ENCODE data around the gene C10orf90. TPM values are rescaled to one million over a fixed set of nuclear protein-coding genes. Genes with fewer than 3 reads are reported as not detected.

The C10orf90 gene
- total and polyA plus RNA-seq, 2 donors: 0.27 to 0.38 TPM

DNA sequence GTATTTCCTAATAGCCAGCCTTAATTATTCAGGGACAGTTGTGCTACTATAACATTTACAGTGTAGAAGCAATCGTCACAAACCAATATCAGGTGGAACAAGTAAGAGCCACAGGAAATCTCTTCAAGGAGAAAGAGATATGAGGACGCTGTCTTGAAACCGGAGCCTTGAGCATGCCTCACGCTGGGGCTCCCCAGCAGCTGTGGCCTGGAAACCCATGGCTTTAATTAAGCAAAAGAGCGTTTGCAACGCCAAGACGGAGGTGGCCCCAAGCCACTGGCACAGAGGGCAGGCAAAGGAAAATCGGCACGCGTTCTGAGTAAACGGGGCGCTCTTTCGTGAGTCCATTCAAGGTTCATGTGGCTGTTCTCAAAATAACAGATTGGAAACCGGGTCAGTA lies 84.4 kb downstream of the C10orf90 start:
- no peaks in the 10 kb centered on the region for H3K27me3 ChIP-seq (ENCODE audit: control insufficient read depth in 2 of 2, insufficient read depth in 1 of 2, low read length in 1 of 2)
- no peak overlapping the region for H3K4me3 ChIP-seq (ENCODE audit: low read length in 2 of 2)
- no peaks in the 10 kb centered on the region for H3K9me3 ChIP-seq (ENCODE audit: control insufficient read depth in 2 of 2, insufficient read depth in 1 of 2, low read length in 1 of 2)
- H3K4me1 ChIP-seq (ENCODE audit: control insufficient read depth in 2 of 2, insufficient read depth in 2 of 2, low read length in 2 of 2): no peaks in the 10 kb centered on the region
- 90% methylated on average over 14 of the region's 14 CpGs for WGBS
- no peaks in the 10 kb centered on the region for H3K36me3 ChIP-seq (ENCODE audit: control insufficient read depth in 2 of 2, insufficient read depth in 2 of 2, low read length in 1 of 2)
- DNase-seq (ENCODE audit: low read depth in 6 of 9, low spot score in 9 of 9): no peak
- H3K27ac ChIP-seq (ENCODE audit: low read depth in 1 of 2, low read length in 1 of 2): no peak overlapping the region

GRCh38 chr10:126585249-126586017 lies 85.1 kb downstream of the C10orf90 start:
- no peak for DNase-seq (ENCODE audit: low read depth in 6 of 9, low spot score in 9 of 9)
- WGBS: 85% methylated on average over 6 of the region's 6 CpGs
- no peaks in the 10 kb centered on the region for H3K9me3 ChIP-seq (ENCODE audit: control insufficient read depth in 2 of 2, insufficient read depth in 1 of 2, low read length in 1 of 2)
- no peaks in the 10 kb centered on the region for H3K36me3 ChIP-seq (ENCODE audit: control insufficient read depth in 2 of 2, insufficient read depth in 2 of 2, low read length in 1 of 2)
- no peaks in the 10 kb centered on the region for H3K27me3 ChIP-seq (ENCODE audit: control insufficient read depth in 2 of 2, insufficient read depth in 1 of 2, low read length in 1 of 2)
- no peaks in the 10 kb centered on the region for H3K4me1 ChIP-seq (ENCODE audit: control insufficient read depth in 2 of 2, insufficient read depth in 2 of 2, low read length in 2 of 2)
- H3K4me3 ChIP-seq (ENCODE audit: low read length in 2 of 2): no peak overlapping the region
- no peak overlapping the region for H3K27ac ChIP-seq (ENCODE audit: low read depth in 1 of 2, low read length in 1 of 2)

- Histone ChIP-seq H3K9me3 (ENCODE audit: control insufficient read depth in 2 of 2, insufficient read depth in 1 of 2, low read length in 1 of 2) (no peaks in the 10 kb centered on the region), H3K4me1 (ENCODE audit: control insufficient read depth in 2 of 2, insufficient read depth in 2 of 2, low read length in 2 of 2) (no peaks in the 10 kb centered on the region), H3K27me3 (ENCODE audit: control insufficient read depth in 2 of 2, insufficient read depth in 1 of 2, low read length in 1 of 2) (no peaks in the 10 kb centered on the region), H3K4me3 (ENCODE audit: low read length in 2 of 2) (no peak overlapping the region), H3K27ac (ENCODE audit: low read depth in 1 of 2, low read length in 1 of 2) (no peak overlapping the region), H3K36me3 (ENCODE audit: control insufficient read depth in 2 of 2, insufficient read depth in 2 of 2, low read length in 1 of 2) (no peaks in the 10 kb centered on the region)
- 78% methylated on average over 3 of the region's 3 CpGs for WGBS
- DNase-seq (ENCODE audit: low read depth in 6 of 9, low spot score in 9 of 9): no peak
These were observed 85.7 kb downstream of the C10orf90 start for GRCh38 chr10:126584836-126585235.

DNA sequence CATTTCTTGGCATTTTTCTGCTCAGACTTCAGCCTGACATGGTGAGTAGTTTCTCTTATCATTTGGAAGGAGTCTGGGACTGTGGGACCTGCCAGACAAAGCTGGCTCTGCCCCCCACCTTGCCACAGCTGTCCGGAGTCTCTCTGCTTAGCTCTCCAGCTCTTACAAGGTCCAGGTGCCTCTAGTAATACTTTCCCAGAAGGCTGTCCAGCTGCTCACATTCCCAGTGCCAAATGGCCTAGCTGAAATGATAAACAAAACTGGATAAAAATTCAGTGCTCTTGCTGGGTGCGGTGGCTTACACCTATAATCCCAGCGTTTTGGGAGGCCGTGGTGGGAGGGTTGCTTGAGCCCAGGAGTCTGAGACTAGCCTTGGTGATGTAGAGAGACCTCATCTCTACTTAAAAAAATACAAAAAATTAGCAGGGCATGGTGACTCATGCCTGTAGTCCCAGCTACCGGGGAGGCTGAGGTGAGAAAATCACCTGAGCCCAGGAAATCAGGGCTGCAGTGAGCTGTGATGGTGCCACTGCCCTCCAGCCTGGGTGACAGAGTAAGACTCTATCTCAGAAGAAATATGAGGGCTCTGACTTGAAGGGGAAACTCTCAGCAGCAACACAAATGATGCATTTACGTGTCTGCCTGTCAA lies 86.8 kb downstream of the C10orf90 start:
- Histone ChIP-seq H3K27me3 (ENCODE audit: control insufficient read depth in 2 of 2, insufficient read depth in 1 of 2, low read length in 1 of 2) (no peaks in the 10 kb centered on the region), H3K4me1 (ENCODE audit: control insufficient read depth in 2 of 2, insufficient read depth in 2 of 2, low read length in 2 of 2) (no peaks in the 10 kb centered on the region), H3K27ac (ENCODE audit: low read depth in 1 of 2, low read length in 1 of 2) (no peak overlapping the region), H3K9me3 (ENCODE audit: control insufficient read depth in 2 of 2, insufficient read depth in 1 of 2, low read length in 1 of 2) (no peaks in the 10 kb centered on the region), H3K36me3 (ENCODE audit: control insufficient read depth in 2 of 2, insufficient read depth in 2 of 2, low read length in 1 of 2) (no peaks in the 10 kb centered on the region), H3K4me3 (ENCODE audit: low read length in 2 of 2) (no peak overlapping the region)
- DNase-seq (ENCODE audit: low read depth in 6 of 9, low spot score in 9 of 9): no peak
- WGBS: 86% methylated on average over 6 of the region's 6 CpGs

DNA sequence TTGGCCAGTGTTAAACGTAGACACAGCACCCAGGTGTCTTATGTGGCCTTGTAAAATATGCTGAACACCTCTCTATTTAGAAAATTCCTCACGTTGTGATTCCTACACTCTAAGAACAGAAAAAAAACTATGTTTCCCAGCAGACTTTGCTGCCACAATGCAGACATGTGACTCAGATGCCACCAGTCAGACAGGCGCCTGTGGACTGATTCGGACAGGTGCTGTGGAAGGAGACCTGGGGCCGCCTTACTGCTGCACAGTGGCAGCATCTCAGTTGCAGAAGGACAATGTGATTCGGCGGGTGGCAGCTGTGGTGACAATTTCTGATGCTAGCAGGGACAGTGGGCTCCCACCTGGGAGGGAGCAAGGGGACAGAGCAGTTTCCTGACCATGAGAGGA lies 88.8 kb downstream of the C10orf90 start:
- Histone ChIP-seq H3K27ac (ENCODE audit: low read depth in 1 of 2, low read length in 1 of 2) (no peak overlapping the region), H3K36me3 (ENCODE audit: control insufficient read depth in 2 of 2, insufficient read depth in 2 of 2, low read length in 1 of 2) (no peaks in the 10 kb centered on the region), H3K27me3 (ENCODE audit: control insufficient read depth in 2 of 2, insufficient read depth in 1 of 2, low read length in 1 of 2) (no peaks in the 10 kb centered on the region), H3K4me1 (ENCODE audit: control insufficient read depth in 2 of 2, insufficient read depth in 2 of 2, low read length in 2 of 2) (no peaks in the 10 kb centered on the region), H3K9me3 (ENCODE audit: control insufficient read depth in 2 of 2, insufficient read depth in 1 of 2, low read length in 1 of 2) (no peaks in the 10 kb centered on the region), H3K4me3 (ENCODE audit: low read length in 2 of 2) (no peak overlapping the region)
- WGBS: 85% methylated on average over 7 of the region's 7 CpGs
- no peak for DNase-seq (ENCODE audit: low read depth in 6 of 9, low spot score in 9 of 9)

DNA sequence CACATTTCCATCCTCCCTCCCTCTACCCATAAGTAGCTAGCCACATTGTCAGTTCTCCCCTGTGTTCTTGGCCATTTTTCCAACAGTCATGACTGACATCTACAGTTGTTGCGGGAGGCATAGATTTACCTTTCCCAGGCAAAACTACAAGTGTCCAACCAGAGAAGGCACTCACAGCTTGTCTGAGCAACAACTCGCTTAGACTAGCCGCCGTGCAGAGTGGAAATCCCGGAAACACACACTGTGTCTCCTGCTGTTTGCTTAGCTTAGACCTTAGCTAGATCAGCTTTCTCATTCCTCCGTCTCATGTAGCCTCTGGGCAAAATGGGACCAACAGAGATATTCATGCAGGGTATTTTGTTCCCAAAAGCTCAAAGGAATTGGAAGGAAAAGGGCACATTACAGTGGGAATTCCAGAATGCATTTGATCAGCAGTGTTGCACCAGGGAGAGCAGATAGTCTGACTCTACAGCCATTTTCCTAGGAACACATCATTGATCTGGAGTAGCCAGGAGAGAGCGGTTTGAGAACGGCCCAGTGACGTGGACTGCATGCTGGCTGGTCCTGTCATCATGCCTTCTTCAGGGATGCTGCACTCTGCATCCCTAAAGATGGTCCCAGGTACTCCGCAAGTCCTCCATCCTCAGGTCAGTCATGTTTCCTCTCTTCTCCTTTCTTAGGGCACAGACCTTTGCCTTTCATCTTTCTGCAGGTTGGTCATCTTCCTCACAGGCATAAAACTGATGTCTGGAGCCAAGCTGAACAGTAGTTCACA lies 89.4 kb downstream of the C10orf90 start:
- Histone ChIP-seq H3K4me1 (ENCODE audit: control insufficient read depth in 2 of 2, insufficient read depth in 2 of 2, low read length in 2 of 2) (no peaks in the 10 kb centered on the region), H3K27me3 (ENCODE audit: control insufficient read depth in 2 of 2, insufficient read depth in 1 of 2, low read length in 1 of 2) (no peaks in the 10 kb centered on the region), H3K27ac (ENCODE audit: low read depth in 1 of 2, low read length in 1 of 2) (no peak overlapping the region), H3K9me3 (ENCODE audit: control insufficient read depth in 2 of 2, insufficient read depth in 1 of 2, low read length in 1 of 2) (no peaks in the 10 kb centered on the region), H3K36me3 (ENCODE audit: control insufficient read depth in 2 of 2, insufficient read depth in 2 of 2, low read length in 1 of 2) (no peaks in the 10 kb centered on the region), H3K4me3 (ENCODE audit: low read length in 2 of 2) (no peak overlapping the region)
- DNase-seq (ENCODE audit: low read depth in 6 of 9, low spot score in 9 of 9): no peak
- WGBS: 88% methylated on average over 10 of the region's 10 CpGs

DNA sequence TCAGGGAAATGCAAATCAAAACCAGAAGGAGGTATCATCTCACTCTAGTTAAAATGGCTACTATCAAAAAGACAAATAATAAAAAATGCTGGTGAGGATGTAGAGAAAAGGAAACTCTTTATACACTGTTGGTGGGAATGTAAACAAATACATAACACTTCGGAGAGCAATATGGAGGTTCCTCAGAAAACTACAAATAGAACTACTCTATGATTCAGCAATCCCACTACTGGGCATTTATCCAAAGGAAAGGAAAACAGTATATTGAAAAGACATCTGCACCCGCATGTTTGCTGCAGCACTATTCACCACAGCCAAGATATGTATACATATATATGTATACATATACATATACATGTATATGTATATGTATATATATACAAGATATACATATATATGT lies 94.2 kb downstream of the C10orf90 start:
- H3K4me1 ChIP-seq (ENCODE audit: control insufficient read depth in 2 of 2, insufficient read depth in 2 of 2, low read length in 2 of 2): no peaks in the 10 kb centered on the region
- WGBS: 96% methylated on average over 2 of the region's 2 CpGs

GRCh38 chr10:126570621-126571602 lies 99.6 kb downstream of the C10orf90 start:
- peaks cover 1 to 3% of the 10 kb centered on the region in 2 donors for H3K9me3 ChIP-seq (ENCODE audit: control insufficient read depth in 2 of 2, insufficient read depth in 1 of 2, low read length in 1 of 2)
- H3K36me3 ChIP-seq (ENCODE audit: control insufficient read depth in 2 of 2, insufficient read depth in 2 of 2, low read length in 1 of 2): no peaks in the 10 kb centered on the region
- no peaks in the 10 kb centered on the region for H3K4me1 ChIP-seq (ENCODE audit: control insufficient read depth in 2 of 2, insufficient read depth in 2 of 2, low read length in 2 of 2)
- 73% methylated on average over 12 of the region's 12 CpGs for WGBS
- H3K27me3 ChIP-seq (ENCODE audit: control insufficient read depth in 2 of 2, insufficient read depth in 1 of 2, low read length in 1 of 2): no peaks in the 10 kb centered on the region
- no peak overlapping the region for H3K27ac ChIP-seq (ENCODE audit: low read depth in 1 of 2, low read length in 1 of 2)
- no peak overlapping the region for H3K4me3 ChIP-seq (ENCODE audit: low read length in 2 of 2)
- no peak for DNase-seq (ENCODE audit: low read depth in 6 of 9, low spot score in 9 of 9)

More for the DNA sequence above, 94.2 kb downstream of the C10orf90 start:
- no peaks in the 10 kb centered on the region for H3K27me3 ChIP-seq (ENCODE audit: control insufficient read depth in 2 of 2, insufficient read depth in 1 of 2, low read length in 1 of 2)
- no peaks in the 10 kb centered on the region for H3K36me3 ChIP-seq (ENCODE audit: control insufficient read depth in 2 of 2, insufficient read depth in 2 of 2, low read length in 1 of 2)
- H3K9me3 ChIP-seq (ENCODE audit: control insufficient read depth in 2 of 2, insufficient read depth in 1 of 2, low read length in 1 of 2): no peaks in the 10 kb centered on the region
- no peak for DNase-seq (ENCODE audit: low read depth in 6 of 9, low spot score in 9 of 9)
- no peak overlapping the region for H3K27ac ChIP-seq (ENCODE audit: low read depth in 1 of 2, low read length in 1 of 2)
- H3K4me3 ChIP-seq (ENCODE audit: low read length in 2 of 2): no peak overlapping the region

Data from thymus (tissue), 11 donors.